T-helper 1 cell treated with Interleukin-12 subunit alpha and Interleukin-12 subunit beta and Interleukin-4 antibody, amounts not matched to agents 30 μg/mL and 1 μg/mL, for 36 hours (primary cell): ENCODE data around the gene CFI.
"Not testable (repeated sequence)": the region's sequence is repeated elsewhere in the genome, so short reads cannot be mapped to it uniquely, and the experiment has no call there.

Experiments used
- H3K27ac Mint-ChIP-seq: one replicate; pipeline ENCODE4 v1.8.0; 2021; ENCODE audit warnings: mild to moderate bottlenecking, mixed read lengths
- H3K27me3 Mint-ChIP-seq: one replicate; pipeline ENCODE4 v1.8.0; 2021; ENCODE audit warnings: low read depth, mixed read lengths
- H3K36me3 Mint-ChIP-seq: one replicate; pipeline ENCODE4 v1.8.0; 2021; ENCODE audit warnings: low read depth, mixed read lengths
- H3K4me1 Mint-ChIP-seq: one replicate; pipeline ENCODE4 v1.8.0; 2021; ENCODE audit warnings: low read depth, mixed read lengths
- H3K4me3 Mint-ChIP-seq: one replicate; pipeline ENCODE4 v1.8.0; 2021; ENCODE audit warnings: mild to moderate bottlenecking, moderate library complexity, mixed read lengths
- H3K9me3 Mint-ChIP-seq: one replicate; pipeline ENCODE4 v1.8.0; 2021; ENCODE audit warnings: mixed read lengths

The CFI gene

GRCh38 chr4:109815151-109816081 lies 13.6 kb upstream of the CFI start, which contains the start of gene GAR1:
TSS of gene GAR1 (plus strand) at chr4:109815762. CDS start at chr4:109816165, 403 bp downstream.
- H3K4me1 Mint-ChIP-seq: peaks cover 43% of the 10 kb centered on the region
- peak within 1 kb of the TSS; percentile 95 for H3K27ac Mint-ChIP-seq
- peaks cover 32% of the 10 kb centered on the region for H3K36me3 Mint-ChIP-seq
- no peaks in the 10 kb centered on the region for H3K27me3 Mint-ChIP-seq
- no peaks in the 10 kb centered on the region for H3K9me3 Mint-ChIP-seq
- peak within 1 kb of the TSS; percentile 99 for H3K4me3 Mint-ChIP-seq

DNA sequence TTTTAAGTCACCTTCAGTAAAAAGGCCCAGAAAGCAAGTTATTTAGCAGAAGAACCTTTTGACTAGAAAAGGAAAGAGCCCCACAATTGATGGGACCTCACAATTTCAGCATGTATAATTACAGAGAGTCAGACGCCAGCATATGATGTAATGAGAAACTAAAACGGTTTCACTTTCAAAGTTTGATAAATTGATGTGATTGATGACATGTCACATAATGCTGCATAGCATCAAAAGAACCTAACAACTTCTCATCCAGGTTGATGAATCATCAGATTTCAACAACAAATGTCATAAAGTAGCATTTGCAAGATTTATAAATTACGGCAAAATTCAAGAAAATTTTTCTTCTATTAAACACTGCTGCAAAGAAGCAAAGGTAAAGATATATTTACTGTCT lies 9.9 kb upstream of the CFI start:
- no peaks in the 10 kb centered on the region for H3K9me3 Mint-ChIP-seq
- H3K36me3 Mint-ChIP-seq: peaks cover 8% of the 10 kb centered on the region
- H3K27ac Mint-ChIP-seq: no peak overlapping the region
- H3K4me1 Mint-ChIP-seq: peaks cover 22% of the 10 kb centered on the region
- H3K27me3 Mint-ChIP-seq: peaks cover 4% of the 10 kb centered on the region
- H3K4me3 Mint-ChIP-seq: no peak overlapping the region

DNA sequence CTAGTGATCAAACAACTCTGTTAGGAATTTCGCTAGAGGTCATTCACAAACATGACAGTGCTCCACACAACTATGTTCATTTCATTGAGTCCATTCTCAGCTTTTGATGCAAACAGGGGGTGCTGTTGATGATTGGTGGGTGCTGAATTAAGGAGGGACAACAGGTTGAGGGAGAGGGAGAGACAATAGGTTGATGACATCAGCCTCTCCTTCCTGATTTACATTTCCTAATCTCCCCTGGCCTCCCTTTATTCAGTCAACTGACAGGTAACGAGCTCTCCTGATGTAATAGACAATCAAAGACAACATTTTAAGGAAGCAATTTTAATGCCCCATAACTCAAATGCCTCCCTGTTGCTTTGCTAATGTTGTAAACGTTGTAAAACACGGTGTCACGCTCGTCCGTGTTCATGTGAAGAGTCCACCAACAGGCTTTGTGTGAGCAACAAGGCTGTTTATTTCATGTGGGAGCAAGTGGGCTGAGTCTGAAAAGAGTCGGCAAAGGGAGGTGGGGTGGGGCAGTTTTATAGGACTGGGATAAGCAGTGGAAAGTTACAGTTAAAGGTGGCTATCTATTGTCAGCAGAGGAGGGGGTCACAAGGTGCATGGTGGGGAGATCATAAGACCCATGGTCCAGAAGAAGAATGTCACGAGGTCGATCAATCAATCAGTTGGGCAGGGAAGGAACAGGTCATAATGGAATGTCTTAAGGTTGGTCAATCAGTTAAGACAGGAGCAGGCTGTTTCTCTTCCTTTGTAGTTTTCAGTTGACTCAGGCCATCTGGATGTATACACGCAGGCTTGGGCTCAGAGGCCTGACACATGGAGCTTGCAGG lies 9.0 kb upstream of the CFI start:
- no peak overlapping the region for H3K4me3 Mint-ChIP-seq
- H3K36me3 Mint-ChIP-seq: peaks cover 5% of the 10 kb centered on the region
- H3K4me1 Mint-ChIP-seq: peaks cover 12% of the 10 kb centered on the region
- peaks cover 9% of the 10 kb centered on the region for H3K27me3 Mint-ChIP-seq
- H3K9me3 Mint-ChIP-seq: no peaks in the 10 kb centered on the region
- no peak overlapping the region for H3K27ac Mint-ChIP-seq

DNA sequence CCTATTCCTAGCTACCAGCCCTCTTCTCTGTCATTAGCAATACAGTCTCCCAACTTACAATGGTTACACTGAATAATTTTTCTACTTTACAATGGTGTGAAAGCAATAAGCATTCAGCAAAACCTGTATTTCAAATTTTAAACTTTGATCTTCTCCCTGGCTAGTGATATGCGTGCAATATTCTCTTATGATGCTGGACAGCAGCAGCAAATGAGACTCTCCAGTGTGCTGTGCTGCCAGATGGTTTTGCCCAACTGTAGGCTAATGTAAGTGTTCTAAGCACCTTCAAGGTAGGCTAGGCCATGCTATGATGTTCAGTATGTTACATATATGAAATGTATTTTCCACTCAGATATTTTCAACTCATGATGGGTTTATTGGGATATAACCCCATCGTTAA lies 7.9 kb upstream of the CFI start:
- H3K9me3 Mint-ChIP-seq: no peaks in the 10 kb centered on the region

GRCh38 chr4:109803924-109804571 lies 2.2 kb upstream of the CFI start:
- Mint-ChIP-seq H3K9me3 (no peaks in the 10 kb centered on the region), H3K27me3 (peaks cover 9% of the 10 kb centered on the region), H3K4me1 (no peaks in the 10 kb centered on the region), H3K36me3 (no peaks in the 10 kb centered on the region), H3K4me3 (no peak overlapping the region), H3K27ac (no peak overlapping the region)

More for the DNA sequence above, 7.9 kb upstream of the CFI start:
- Mint-ChIP-seq H3K27ac (no peak overlapping the region), H3K36me3 (no peaks in the 10 kb centered on the region), H3K27me3 (peaks cover 9% of the 10 kb centered on the region), H3K4me1 (peaks cover 9% of the 10 kb centered on the region), H3K4me3 (no peak overlapping the region)

DNA sequence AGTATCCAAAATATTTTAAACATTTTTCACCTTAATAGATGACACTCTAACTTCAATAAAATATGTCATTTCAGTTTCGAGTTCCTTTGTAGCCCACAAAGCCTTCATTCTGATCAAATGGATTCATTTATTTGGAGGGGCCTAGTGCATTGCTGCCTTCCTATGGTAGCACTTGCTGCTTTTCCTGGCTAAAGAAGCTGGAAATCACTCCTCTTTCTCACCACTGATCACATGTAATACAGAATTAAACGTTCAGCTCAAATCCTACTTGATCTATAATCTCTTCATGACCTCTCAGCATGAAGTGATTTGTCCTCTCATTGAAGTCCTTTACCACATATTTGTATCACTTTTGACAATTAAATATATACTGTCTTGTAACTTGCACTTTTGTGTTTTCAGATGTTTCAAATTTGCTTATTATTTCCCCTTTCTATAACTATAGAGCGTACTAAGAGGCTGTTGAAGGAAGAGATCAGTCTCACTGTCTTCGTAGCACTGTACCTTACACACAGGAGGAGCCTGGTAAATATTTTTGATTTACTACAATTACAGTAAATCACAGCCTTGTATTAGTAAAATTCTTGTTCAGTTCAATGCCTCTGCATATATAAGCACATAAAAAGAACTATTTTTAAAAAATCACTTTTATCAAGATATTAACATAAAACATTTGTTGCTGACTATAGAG lies 555 bp downstream of the CFI start:
- Mint-ChIP-seq H3K4me3 (no peak overlapping the region), H3K4me1 (no peaks in the 10 kb centered on the region), H3K27ac (no peak overlapping the region), H3K9me3 (peaks cover 3% of the 10 kb centered on the region), H3K36me3 (no peaks in the 10 kb centered on the region), H3K27me3 (peaks cover 16% of the 10 kb centered on the region)

DNA sequence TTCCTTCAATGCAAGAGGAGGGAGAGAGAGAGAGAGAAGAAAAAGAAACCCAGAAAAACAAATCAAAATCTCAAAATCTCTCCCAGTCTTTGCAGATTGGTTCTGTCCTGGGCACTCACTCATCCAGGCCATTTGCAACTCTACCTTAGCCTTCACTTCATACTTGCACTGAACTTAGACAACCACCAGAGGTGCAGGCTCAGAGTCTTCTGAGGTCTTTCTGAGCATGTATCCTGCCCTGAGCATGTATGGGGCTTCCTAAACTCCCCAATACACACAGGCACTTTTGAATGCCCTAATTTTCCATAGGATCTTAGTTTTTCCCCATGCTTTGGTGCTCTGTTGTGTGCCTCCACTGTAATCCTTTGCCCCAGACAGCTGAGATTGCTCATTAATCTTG lies 2.9 kb downstream of the CFI start:
- H3K27me3 Mint-ChIP-seq: peaks cover 17% of the 10 kb centered on the region
- no peak overlapping the region for H3K27ac Mint-ChIP-seq
- H3K36me3 Mint-ChIP-seq: no peaks in the 10 kb centered on the region
- H3K4me1 Mint-ChIP-seq: no peaks in the 10 kb centered on the region
- H3K4me3 Mint-ChIP-seq: no peak overlapping the region
- H3K9me3 Mint-ChIP-seq: peaks cover 18% of the 10 kb centered on the region

DNA sequence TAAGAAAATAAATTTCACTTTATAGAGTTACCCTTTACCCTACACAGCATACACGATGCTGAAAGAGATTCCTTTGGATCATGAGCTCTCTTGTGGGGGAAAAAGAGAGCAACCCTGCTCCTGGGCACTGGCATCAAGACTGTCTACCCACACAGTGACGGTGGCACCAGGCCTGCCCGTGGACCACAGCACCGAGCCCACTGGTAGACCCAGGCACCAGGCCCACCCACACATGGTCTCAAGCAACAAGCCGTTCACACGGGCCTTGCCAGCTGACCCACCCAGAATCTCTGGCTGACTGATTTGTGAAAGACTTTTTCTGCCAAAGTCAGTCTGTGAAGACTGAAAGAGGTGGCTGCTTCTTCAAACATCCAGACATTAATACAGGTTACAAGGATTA lies 6.7 kb downstream of the CFI start:
- Mint-ChIP-seq H3K4me3 (no peak overlapping the region), H3K27ac (no peak overlapping the region), H3K9me3 (peaks cover 23% of the 10 kb centered on the region), H3K36me3 (no peaks in the 10 kb centered on the region), H3K4me1 (no peaks in the 10 kb centered on the region), H3K27me3 (peaks cover 42% of the 10 kb centered on the region)

DNA sequence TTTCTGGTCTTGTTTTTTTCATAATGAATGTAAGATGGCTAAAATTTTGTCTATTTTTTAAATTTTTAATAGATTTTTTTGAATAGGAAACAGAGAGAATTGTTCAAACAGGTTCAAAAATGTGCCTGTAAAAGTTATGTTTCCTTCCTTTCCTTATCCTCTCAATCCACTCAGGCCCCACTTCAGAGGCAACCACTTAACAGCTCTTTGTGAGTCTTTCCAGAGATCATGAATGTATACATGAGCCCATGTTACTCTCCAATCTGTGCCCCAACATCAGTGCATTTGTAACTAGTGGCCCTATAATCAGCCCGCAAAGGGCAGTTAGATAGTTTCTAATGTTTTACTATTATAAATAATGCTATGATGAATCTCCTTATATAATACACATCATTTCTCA lies 14.0 kb downstream of the CFI start:
- no peak overlapping the region for H3K4me3 Mint-ChIP-seq
- no peak overlapping the region for H3K27ac Mint-ChIP-seq

GRCh38 chr4:109786846-109787245 lies 15.0 kb downstream of the CFI start:
- Mint-ChIP-seq H3K27ac (no peak overlapping the region), H3K4me3 (no peak overlapping the region), H3K9me3 (no peaks in the 10 kb centered on the region), H3K36me3 (no peaks in the 10 kb centered on the region), H3K27me3 (peaks cover 58% of the 10 kb centered on the region), H3K4me1 (no peaks in the 10 kb centered on the region)

More for the DNA sequence above, 14.0 kb downstream of the CFI start:
- no peaks in the 10 kb centered on the region for H3K36me3 Mint-ChIP-seq
- peaks cover 2% of the 10 kb centered on the region for H3K9me3 Mint-ChIP-seq
- no peaks in the 10 kb centered on the region for H3K4me1 Mint-ChIP-seq
- H3K27me3 Mint-ChIP-seq: peaks cover 58% of the 10 kb centered on the region

DNA sequence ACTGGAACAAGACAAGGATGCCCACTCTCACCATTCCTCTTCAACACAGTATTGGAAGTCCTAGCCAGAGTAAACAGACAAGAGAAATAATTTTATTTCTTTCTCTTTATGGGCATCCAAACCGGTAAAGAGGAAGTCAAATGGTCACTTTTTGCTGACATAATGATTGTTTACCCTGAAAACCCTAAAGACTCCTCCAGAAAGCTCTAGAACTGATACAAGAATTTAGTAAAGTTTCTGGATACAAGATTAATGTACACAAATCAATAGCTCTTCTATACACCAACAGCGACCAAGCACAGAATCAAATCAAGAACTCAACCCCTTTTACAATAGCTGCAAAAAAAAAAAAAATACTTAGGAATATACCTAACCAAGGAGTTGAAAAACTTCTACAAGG lies 19.7 kb downstream of the CFI start:
- not testable (repeated sequence) for H3K9me3 Mint-ChIP-seq, H3K4me3 Mint-ChIP-seq, H3K27ac Mint-ChIP-seq, H3K36me3 Mint-ChIP-seq, H3K4me1 Mint-ChIP-seq
- peaks cover 27% of the 10 kb centered on the region for H3K27me3 Mint-ChIP-seq

DNA sequence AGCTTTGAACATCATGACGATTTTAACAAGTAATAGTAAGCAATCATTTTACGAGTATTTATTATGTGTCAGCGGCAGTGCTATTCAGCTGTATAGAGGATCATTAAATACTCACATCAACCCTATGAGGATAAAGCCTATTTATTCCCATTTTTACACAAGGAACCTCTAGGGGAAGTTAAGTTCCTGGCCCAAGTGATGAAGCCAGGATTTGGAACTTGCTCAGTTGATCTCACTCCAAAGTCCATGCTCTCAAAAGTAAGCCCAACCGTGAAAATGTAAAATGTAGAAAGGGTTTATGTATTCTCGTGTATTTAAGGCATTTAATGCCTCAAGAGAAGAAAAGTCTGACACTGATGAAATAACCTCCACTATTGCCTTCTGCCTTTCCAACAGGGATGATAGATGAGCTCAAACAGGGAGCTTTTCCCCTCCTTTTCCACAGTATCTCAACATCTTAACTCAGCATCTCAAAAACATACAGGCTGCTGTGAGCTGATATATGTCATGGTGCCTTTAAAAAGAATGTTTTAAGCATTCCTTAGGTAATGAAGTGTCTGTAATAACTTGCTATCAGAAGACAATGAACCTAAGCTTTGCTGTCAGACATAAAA lies 36.9 kb downstream of the CFI start:
- Mint-ChIP-seq H3K4me3 (no peak overlapping the region), H3K27me3 (peaks cover 18% of the 10 kb centered on the region), H3K9me3 (no peaks in the 10 kb centered on the region), H3K4me1 (no peaks in the 10 kb centered on the region), H3K27ac (no peak overlapping the region), H3K36me3 (no peaks in the 10 kb centered on the region)

DNA sequence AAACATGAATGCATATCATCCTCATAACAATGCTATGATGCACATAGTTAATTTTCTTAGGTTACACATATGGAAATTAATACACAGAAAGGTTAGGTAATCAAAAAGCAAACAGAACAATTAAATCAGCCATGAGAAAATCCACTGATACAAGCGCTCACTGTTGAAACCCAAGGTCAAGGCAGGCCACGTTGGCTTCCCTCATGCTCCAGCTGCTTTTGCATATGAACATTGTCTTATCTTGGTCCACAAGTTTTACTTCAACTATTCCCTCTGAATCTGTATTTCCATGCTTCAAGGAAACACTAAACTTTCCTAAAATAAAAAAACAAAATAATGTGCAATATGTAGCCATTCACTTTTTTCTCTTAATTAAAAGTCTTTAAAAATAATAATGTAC lies 37.4 kb downstream of the CFI start:
- no peak overlapping the region for H3K27ac Mint-ChIP-seq
- H3K36me3 Mint-ChIP-seq: no peaks in the 10 kb centered on the region
- no peaks in the 10 kb centered on the region for H3K9me3 Mint-ChIP-seq
- H3K27me3 Mint-ChIP-seq: peaks cover 15% of the 10 kb centered on the region
- no peak overlapping the region for H3K4me3 Mint-ChIP-seq
- H3K4me1 Mint-ChIP-seq: no peaks in the 10 kb centered on the region

DNA sequence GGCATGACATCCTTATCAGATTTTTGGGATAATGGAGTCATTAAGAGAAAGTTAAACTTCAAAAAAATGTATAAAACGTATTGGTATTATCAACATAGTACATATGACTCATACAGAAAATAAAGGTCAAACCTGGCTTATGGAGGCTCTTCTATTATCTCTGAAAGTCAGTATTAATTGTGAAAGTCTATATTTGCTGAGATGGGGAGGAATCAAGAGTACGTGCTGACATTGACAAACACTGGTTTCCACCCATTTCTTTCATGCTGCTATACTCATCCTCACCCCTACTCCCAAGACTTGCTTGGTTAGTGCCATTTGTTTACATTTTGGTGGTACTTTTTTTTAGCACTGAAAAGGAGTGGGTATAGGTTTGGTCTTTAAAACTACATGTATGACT lies 41.1 kb downstream of the CFI start:
- no peaks in the 10 kb centered on the region for H3K4me1 Mint-ChIP-seq
- no peaks in the 10 kb centered on the region for H3K9me3 Mint-ChIP-seq
- no peak overlapping the region for H3K27ac Mint-ChIP-seq
- no peaks in the 10 kb centered on the region for H3K36me3 Mint-ChIP-seq
- H3K4me3 Mint-ChIP-seq: no peak overlapping the region
- peaks cover 9% of the 10 kb centered on the region for H3K27me3 Mint-ChIP-seq
